Amygdala (tissue), 56 donors: Measurements from ENCODE around the gene TNRC6C.
A peak's percentile ranks its signal among the peaks of the same experiment; 100 is the strongest.

Source experiments
- DNase-seq, 56 donors: peaks; one replicate each; lab custom pipeline; 2025; lab: John Stamatoyannopoulos, UW

Gene TNRC6C

GRCh38 chr17:78120971-78121800, 162.7 kb downstream of the TNRC6C start:
- DNase-seq: no peak

- DNase-seq: no peak
Measured at GRCh38 chr17:78121801-78122215, 163.3 kb downstream of the TNRC6C start.

GRCh38 chr17:78122216-78122930, 163.9 kb downstream of the TNRC6C start:
- no peak for DNase-seq

- no peak for DNase-seq
Measured at GRCh38 chr17:78122931-78123249, 164.4 kb downstream of the TNRC6C start.

GRCh38 chr17:78123258-78123929, 164.9 kb downstream of the TNRC6C start:
- no peak for DNase-seq

- DNase-seq: no peak
Measured at GRCh38 chr17:78124081-78124835, 165.8 kb downstream of the TNRC6C start.

GRCh38 chr17:78124836-78125137, 166.3 kb downstream of the TNRC6C start:
- no peak for DNase-seq

GRCh38 chr17:78125138-78125913, 166.8 kb downstream of the TNRC6C start:
- no peak for DNase-seq

- peak in 2 of 56 donors; percentile 11 to 33 for DNase-seq
Measured at GRCh38 chr17:78125976-78126894, 167.7 kb downstream of the TNRC6C start.

- no peak for DNase-seq
Measured at GRCh38 chr17:78126895-78127238, 168.4 kb downstream of the TNRC6C start.

- peak in 55 of 56 donors; percentile 35 to 96 (median 82) for DNase-seq
Measured at GRCh38 chr17:78127239-78127887, 168.9 kb downstream of the TNRC6C start.

- peak in 21 of 56 donors; percentile 32 to 73 (median 53) for DNase-seq
Measured at GRCh38 chr17:78127888-78128550, 169.5 kb downstream of the TNRC6C start.

GRCh38 chr17:78128551-78129350, 170.2 kb downstream of the TNRC6C start, which contains the start of gene TMC6:
TSS of gene TMC6 (minus strand) at chr17:78128755. CDS start at chr17:78126832, 1,923 bp downstream.
- peak in 24 of 56 donors; percentile 35 to 79 (median 57) for DNase-seq

GRCh38 chr17:78129351-78130089, 171.0 kb downstream of the TNRC6C start:
- DNase-seq: no peak

GRCh38 chr17:78130090-78130436, 171.6 kb downstream of the TNRC6C start:
- no peak for DNase-seq

GRCh38 chr17:78130437-78131101, 172.1 kb downstream of the TNRC6C start, which contains the start of gene TMC8:
TSS of gene TMC8 (plus strand) at chr17:78130771. CDS start at chr17:78131589, 818 bp downstream.
- peak in 4 of 56 donors; percentile 19 to 49 (median 43) for DNase-seq
